Measurements from ENCODE around the gene SMAD6.
A peak's percentile ranks its signal among the peaks of the same experiment; 100 is the strongest.
"Not testable (repeated sequence)": the region's sequence is repeated elsewhere in the genome, so short reads cannot be mapped to it uniquely, and the experiment has no call there.

SMAD6 gene

GRCh38 chr15:66675446-66675845, 26.6 kb upstream of the SMAD6 start:
- no peak for DNase-seq (ENCODE audit: low spot score)

- no peak for DNase-seq (ENCODE audit: low spot score)
These were observed 24.7 kb upstream of the SMAD6 start for GRCh38 chr15:66677336-66677735.

- no peak for DNase-seq (ENCODE audit: low spot score)
These were observed 22.9 kb upstream of the SMAD6 start for GRCh38 chr15:66679061-66679656.

GRCh38 chr15:66679657-66680108, 22.4 kb upstream of the SMAD6 start:
- no peak for DNase-seq (ENCODE audit: low spot score)

GRCh38 chr15:66680502-66680901, 21.5 kb upstream of the SMAD6 start:
- DNase-seq (ENCODE audit: low spot score) = no peak

- DNase-seq (ENCODE audit: low spot score) = no peak
These were observed 20.6 kb upstream of the SMAD6 start for GRCh38 chr15:66681395-66681794.

GRCh38 chr15:66682246-66682645, 19.8 kb upstream of the SMAD6 start:
- DNase-seq (ENCODE audit: low spot score) = no peak

GRCh38 chr15:66682865-66683264, 19.2 kb upstream of the SMAD6 start:
- DNase-seq (ENCODE audit: low spot score) = peak; percentile 52

- no peak for DNase-seq (ENCODE audit: low spot score)
These were observed 17.8 kb upstream of the SMAD6 start for GRCh38 chr15:66684136-66684681.

GRCh38 chr15:66685638-66686150, 16.3 kb upstream of the SMAD6 start:
- DNase-seq (ENCODE audit: low spot score) = no peak

- not testable (repeated sequence) for DNase-seq (ENCODE audit: low spot score)
These were observed 11.1 kb upstream of the SMAD6 start for GRCh38 chr15:66690912-66691311.

- DNase-seq (ENCODE audit: low spot score) = no peak
These were observed 10.3 kb upstream of the SMAD6 start for GRCh38 chr15:66691727-66692126.

- DNase-seq (ENCODE audit: low spot score) = no peak
These were observed 9.6 kb upstream of the SMAD6 start for GRCh38 chr15:66692391-66692790.

GRCh38 chr15:66692808-66693596, 9.0 kb upstream of the SMAD6 start:
- DNase-seq (ENCODE audit: low spot score) = no peak

GRCh38 chr15:66696770-66697169, 5.3 kb upstream of the SMAD6 start:
- no peak for DNase-seq (ENCODE audit: low spot score)

- peak; percentile 89 for DNase-seq (ENCODE audit: low spot score)
These were observed 3.6 kb upstream of the SMAD6 start for GRCh38 chr15:66698318-66698961.

GRCh38 chr15:66698971-66699370, 3.1 kb upstream of the SMAD6 start:
- no peak for DNase-seq (ENCODE audit: low spot score)

GRCh38 chr15:66700412-66700801, 1.6 kb upstream of the SMAD6 start:
- DNase-seq (ENCODE audit: low spot score) = no peak

GRCh38 chr15:66700802-66701421, 1.1 kb upstream of the SMAD6 start:
- DNase-seq (ENCODE audit: low spot score) = peak; percentile 98

- peak; percentile 70 for DNase-seq (ENCODE audit: low spot score)
These were observed 508 bp upstream of the SMAD6 start for GRCh38 chr15:66701422-66702034.

- no peak for DNase-seq (ENCODE audit: low spot score)
These were observed 927 bp downstream of the SMAD6 start for GRCh38 chr15:66702787-66703539.

Data from AG20443 (cell line).